GM10266 (cell line): Measurements from ENCODE around the gene SMARCC1.

Experiments
- DNase-seq: peaks from one replicate; pipeline ENCODE4 v3.0.0; 2012; ENCODE audit errors: extremely low spot score
- TF ChIP-seq, protein P1 (sequence below): IDR thresholded peaks from 2 replicates; pipeline ENCODE4 v1.5.1; 2012; ENCODE audit warnings: mild to moderate bottlenecking, low read depth; ENCODE audit not compliant: control insufficient read depth, insufficient read depth; ENCODE audit errors: missing control alignments

The SMARCC1 gene

DNA sequence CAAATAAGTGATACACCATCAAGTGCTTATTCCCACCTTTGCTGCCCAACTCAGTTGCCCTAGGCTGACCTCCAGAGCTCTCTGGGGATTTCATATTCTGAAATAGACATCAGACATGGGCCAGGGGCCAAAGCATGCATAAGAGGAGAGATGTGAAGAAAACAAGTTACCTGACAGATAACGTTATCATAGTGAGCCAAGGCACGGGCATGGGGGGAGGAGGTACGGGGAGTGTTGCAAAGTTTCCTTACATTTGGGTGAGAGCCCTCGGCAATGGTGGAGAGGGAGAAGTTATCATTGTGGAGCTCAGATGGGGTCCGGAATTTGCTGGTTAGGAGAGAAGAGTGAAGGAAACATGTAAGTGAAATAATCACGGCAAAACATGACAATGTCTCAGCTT is 212.8 kb downstream of the SMARCC1 start:
- TF ChIP-seq, protein P1, sequence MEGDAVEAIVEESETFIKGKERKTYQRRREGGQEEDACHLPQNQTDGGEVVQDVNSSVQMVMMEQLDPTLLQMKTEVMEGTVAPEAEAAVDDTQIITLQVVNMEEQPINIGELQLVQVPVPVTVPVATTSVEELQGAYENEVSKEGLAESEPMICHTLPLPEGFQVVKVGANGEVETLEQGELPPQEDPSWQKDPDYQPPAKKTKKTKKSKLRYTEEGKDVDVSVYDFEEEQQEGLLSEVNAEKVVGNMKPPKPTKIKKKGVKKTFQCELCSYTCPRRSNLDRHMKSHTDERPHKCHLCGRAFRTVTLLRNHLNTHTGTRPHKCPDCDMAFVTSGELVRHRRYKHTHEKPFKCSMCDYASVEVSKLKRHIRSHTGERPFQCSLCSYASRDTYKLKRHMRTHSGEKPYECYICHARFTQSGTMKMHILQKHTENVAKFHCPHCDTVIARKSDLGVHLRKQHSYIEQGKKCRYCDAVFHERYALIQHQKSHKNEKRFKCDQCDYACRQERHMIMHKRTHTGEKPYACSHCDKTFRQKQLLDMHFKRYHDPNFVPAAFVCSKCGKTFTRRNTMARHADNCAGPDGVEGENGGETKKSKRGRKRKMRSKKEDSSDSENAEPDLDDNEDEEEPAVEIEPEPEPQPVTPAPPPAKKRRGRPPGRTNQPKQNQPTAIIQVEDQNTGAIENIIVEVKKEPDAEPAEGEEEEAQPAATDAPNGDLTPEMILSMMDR: no peak
- no peak for DNase-seq

DNA sequence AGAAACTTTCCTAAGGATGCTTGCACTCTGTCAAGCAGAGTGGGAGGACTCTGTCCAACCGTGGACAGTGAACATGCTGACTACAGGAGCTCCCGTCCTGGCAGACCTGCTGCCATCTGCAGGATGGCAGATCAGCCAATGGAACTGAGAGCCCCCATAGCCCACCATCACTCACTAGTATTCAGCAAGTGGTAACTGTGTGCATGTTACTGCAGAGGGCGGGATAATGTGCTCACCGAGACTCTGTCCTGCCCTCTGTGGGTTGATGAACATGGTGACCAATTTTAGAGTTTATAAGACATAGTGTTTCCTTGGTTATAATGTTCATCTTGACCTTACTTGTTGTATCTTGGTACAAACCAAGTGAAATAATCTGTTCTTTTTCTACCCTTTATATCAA is 214.5 kb downstream of the SMARCC1 start:
- DNase-seq: no peak
- TF ChIP-seq, protein P1: no peak

DNA sequence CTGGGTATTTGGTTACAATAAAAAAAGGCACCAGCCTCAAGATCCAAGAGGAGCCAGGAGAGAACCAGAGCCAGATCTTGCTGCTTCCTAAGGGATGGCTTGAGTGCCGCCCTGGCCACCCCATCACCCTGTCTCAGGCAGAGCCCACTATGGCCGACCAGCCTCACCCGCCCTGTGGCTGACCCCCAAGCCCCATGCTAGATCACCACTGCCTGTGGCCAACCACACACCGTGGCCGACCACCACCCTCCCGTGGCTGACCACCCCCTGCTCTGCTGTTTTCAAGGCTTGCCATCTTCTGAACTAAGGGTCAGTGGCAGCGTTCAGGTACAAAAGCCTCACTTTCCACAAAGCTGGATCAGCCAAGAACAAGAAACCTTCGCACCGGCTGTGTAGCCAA is 215.0 kb downstream of the SMARCC1 start:
- TF ChIP-seq, protein P1: no peak
- no peak for DNase-seq

DNA sequence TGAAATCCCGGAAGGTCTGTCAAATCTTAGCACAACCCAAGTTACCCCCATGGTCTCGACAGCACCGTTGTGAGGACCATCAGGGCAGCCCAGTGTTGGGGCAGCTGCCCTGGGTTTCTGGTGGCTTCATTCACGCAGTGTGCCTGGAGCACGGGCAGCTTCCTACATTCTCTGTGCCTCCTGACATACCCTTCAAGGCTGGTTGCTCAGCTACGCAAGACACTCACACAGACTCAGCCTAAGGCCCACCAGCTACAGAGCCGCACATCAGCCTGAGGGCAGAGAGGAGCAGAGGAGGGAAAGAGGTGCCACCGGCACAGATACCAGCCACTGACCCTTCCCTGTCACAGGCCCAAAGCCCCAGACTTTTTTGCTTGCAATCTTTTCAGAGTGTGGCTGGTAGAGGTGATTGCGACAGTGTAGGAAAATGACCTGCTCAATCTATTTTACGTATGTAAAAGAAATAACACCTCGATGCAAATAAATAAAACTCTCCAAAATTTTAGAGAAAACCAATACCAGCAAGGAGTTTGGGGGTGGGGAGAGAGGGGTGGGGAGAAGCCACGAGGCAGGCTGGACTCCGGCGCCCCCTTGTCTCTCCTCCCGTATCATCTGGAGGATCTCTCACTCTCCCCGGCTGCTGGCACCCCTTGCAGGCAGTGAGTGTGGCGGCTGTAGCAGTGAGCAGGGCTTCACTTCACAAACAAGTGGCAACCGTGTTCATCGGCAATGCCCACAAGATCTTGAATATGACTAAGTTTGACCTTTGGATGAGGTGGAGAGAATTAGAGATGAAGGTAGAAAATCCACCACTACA is 215.8 kb downstream of the SMARCC1 start:
- no peak for DNase-seq
- TF ChIP-seq, protein P1: no peak

DNA sequence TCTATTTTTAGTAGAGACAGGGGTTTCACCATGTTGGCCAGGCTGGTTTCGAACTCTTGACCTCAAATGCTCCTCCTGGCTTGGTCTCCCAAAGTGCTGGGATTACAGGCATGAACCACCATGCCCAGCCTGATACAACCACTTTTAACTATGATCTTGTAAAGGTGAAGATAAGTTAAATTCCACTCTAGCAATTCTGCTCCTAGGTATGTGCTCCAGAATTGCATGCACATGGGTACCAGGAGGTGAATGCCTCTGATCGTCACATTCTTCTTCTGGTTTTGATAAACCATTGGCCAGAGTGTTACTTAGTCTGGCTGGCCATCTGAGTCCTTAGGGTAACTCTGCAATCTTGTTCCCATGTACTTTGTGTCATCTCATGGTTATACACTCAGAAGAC is 225.3 kb downstream of the SMARCC1 start:
- no peak for DNase-seq
- TF ChIP-seq, protein P1: no peak

DNA sequence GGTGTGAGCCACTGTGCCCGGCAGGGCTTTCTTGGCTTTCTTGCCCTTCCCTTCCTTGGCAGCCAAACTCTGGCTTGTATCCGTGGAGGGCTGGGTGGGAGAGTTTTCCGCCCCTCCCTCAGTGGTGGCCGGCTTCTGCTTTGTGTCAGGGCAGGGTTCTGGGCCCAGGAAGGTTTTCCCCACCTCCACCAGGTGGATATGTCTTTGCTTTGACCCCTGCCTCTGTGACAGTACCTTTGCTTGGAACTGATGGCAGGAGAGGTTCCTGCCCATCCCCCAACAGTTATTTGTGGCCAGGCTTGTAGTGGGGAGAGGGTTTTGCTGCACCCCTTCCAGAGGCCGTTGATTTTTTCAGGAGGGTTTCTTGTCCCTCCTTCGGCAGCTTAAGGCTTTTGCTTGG is 227.4 kb downstream of the SMARCC1 start:
- TF ChIP-seq, protein P1: no peak

DNA sequence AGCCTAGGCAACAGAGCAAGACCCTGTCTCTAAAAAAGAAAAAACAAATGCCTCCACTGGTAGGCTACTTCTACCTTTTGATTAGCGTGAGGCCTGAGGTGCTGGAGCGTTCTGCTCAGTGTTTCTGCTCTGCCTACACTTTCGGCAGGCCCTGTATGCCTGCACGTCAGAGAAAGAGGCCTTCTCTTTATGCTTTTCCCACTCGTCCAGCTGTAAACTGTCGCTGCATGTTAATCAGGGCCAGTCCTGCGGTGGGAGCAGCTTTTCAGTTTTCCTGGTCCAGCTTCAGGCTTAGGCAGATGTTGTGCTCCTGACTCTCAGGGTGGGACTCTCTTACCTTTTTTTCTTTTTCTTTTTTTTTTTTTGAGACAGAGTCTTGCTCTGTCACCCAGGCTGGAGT is 228.3 kb downstream of the SMARCC1 start:
- no peak for DNase-seq
- TF ChIP-seq, protein P1: no peak

More for the DNA sequence above, 227.4 kb downstream of the SMARCC1 start:
- no peak for DNase-seq
